ENCODE data around the gene FRRS1. TPM values are rescaled to one million over a fixed set of nuclear protein-coding genes. Genes with fewer than 3 reads are reported as not detected.

FRRS1 gene
- total RNA-seq, 1 donor from 2014 or later = 0.62 TPM

GRCh38 chr1:99663501-99663900, 102.9 kb downstream of the FRRS1 start:
- H3K9me3 Mint-ChIP-seq = no peaks in the 10 kb centered on the region
- H3K4me1 Mint-ChIP-seq (ENCODE audit: low read depth) = no peaks in the 10 kb centered on the region
- intact Hi-C loops (cut with micrococcal nuclease) = no loop called here
- peaks cover 4% of the 10 kb centered on the region for H3K27me3 Mint-ChIP-seq (ENCODE audit: insufficient read depth)
- H3K27ac Mint-ChIP-seq = no peak overlapping the region
- no peak overlapping the region for H3K4me3 Mint-ChIP-seq
- no peak for DNase-seq (ENCODE audit: low spot score)
- no peaks in the 10 kb centered on the region for H3K36me3 Mint-ChIP-seq (ENCODE audit: low read depth)

- peaks cover 4% of the 10 kb centered on the region for H3K27me3 Mint-ChIP-seq (ENCODE audit: insufficient read depth)
- no peaks in the 10 kb centered on the region for H3K9me3 Mint-ChIP-seq
- H3K36me3 Mint-ChIP-seq (ENCODE audit: low read depth) = no peaks in the 10 kb centered on the region
- no peak overlapping the region for H3K27ac Mint-ChIP-seq
- no peak overlapping the region for H3K4me3 Mint-ChIP-seq
- no peaks in the 10 kb centered on the region for H3K4me1 Mint-ChIP-seq (ENCODE audit: low read depth)
- intact Hi-C loops (cut with micrococcal nuclease) = no loop called here
- DNase-seq (ENCODE audit: low spot score) = no peak
Measured at GRCh38 chr1:99662539-99663080, 103.8 kb downstream of the FRRS1 start.

- DNase-seq (ENCODE audit: low spot score) = no peak
- Mint-ChIP-seq H3K4me1 (ENCODE audit: low read depth) (no peaks in the 10 kb centered on the region), H3K36me3 (ENCODE audit: low read depth) (no peaks in the 10 kb centered on the region)
Measured at GRCh38 chr1:99661780-99662179, 104.7 kb downstream of the FRRS1 start.

GRCh38 chr1:99660496-99660895, 105.9 kb downstream of the FRRS1 start:
- Mint-ChIP-seq H3K9me3 (no peaks in the 10 kb centered on the region), H3K4me3 (no peak overlapping the region), H3K27ac (no peak overlapping the region), H3K36me3 (ENCODE audit: low read depth) (no peaks in the 10 kb centered on the region), H3K27me3 (ENCODE audit: insufficient read depth) (peaks cover 4% of the 10 kb centered on the region), H3K4me1 (ENCODE audit: low read depth) (no peaks in the 10 kb centered on the region)
- no peak for DNase-seq (ENCODE audit: low spot score)
- intact Hi-C loops (cut with micrococcal nuclease) = no loop called here

More at GRCh38 chr1:99661780-99662179, 104.7 kb downstream of the FRRS1 start:
- Mint-ChIP-seq H3K9me3 (no peaks in the 10 kb centered on the region), H3K27me3 (ENCODE audit: insufficient read depth) (peaks cover 4% of the 10 kb centered on the region), H3K4me3 (no peak overlapping the region), H3K27ac (no peak overlapping the region)
- intact Hi-C loops (cut with micrococcal nuclease) = no loop called here

- intact Hi-C loops (cut with micrococcal nuclease) = no loop called here
- no peaks in the 10 kb centered on the region for H3K9me3 Mint-ChIP-seq
- DNase-seq (ENCODE audit: low spot score) = no peak
- no peak overlapping the region for H3K4me3 Mint-ChIP-seq
- peaks cover 4% of the 10 kb centered on the region for H3K27me3 Mint-ChIP-seq (ENCODE audit: insufficient read depth)
- H3K4me1 Mint-ChIP-seq (ENCODE audit: low read depth) = no peaks in the 10 kb centered on the region
- H3K27ac Mint-ChIP-seq = no peak overlapping the region
- no peaks in the 10 kb centered on the region for H3K36me3 Mint-ChIP-seq (ENCODE audit: low read depth)
Measured at GRCh38 chr1:99659755-99660210, 106.7 kb downstream of the FRRS1 start.

Other genes starting within 250 kb of the FRRS1 start
- not detected in 2 replicates for gene PALMD, start 120.5 kb downstream of the FRRS1 start, total RNA-seq
- gene AGL, start 83.7 kb upstream of the FRRS1 start, total RNA-seq = 10.7 and 10.8 TPM in 2 replicates
- 16.0 and 16.3 TPM in 2 replicates for gene SLC35A3, start 203.4 kb upstream of the FRRS1 start, total RNA-seq

Measured in activated T-helper 1 cell treated with anti-CD3 and anti-CD28 coated beads, Interleukin-12 subunit alpha, Interleukin-12 subunit beta, Interleukin-2, Interleukin-4 antibody, amounts not matched to agents 30 ng/mL and 10 ng/mL and 1 ng/mL, durations not matched to agents 14 hours and 24 hours and 36 hours (primary cell).